ENCODE results near the gene SYNE2. TPM values are rescaled to one million over a fixed set of nuclear protein-coding genes. Genes with fewer than 3 reads are reported as not detected.
"Not testable (repeated sequence)": the region's sequence is repeated elsewhere in the genome, so short reads cannot be mapped to it uniquely, and the experiment has no call there.

The SYNE2 gene
- total RNA-seq, 4 donors from 2014 or later, result 96.9 to 207 (median 182) TPM

DNA sequence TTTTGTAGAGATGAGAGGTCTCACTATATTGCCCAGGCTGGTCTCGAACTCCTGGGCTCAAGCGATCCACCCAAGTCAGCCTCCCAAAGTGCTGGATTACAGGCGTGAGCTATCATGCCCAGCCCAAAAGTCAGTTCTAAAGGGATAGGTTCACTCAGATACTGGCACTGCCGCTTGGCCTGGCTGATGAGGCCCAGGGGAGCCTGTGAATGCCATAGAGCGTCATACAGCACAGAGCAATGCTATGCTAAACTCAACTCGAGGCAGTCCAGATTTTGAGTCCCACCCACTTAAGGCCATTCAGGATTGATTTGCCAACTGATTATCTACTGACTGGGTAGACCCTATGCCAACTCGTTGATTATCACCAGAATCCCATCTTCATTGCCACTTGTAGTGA, 262.0 kb downstream of the SYNE2 start:
- no peak for ATAC-seq
- no peak for DNase-seq
- Histone ChIP-seq H3K9me3 (no peaks in the 10 kb centered on the region), H3K27me3 (no peaks in the 10 kb centered on the region), H3K4me3 (peak overlapping the region in 1 of 4 donors; percentile 40), H3K36me3 (no peaks in the 10 kb centered on the region), H3K27ac (peak overlapping the region; percentile 89 to 94 (median 92)), H3K4me1 (peaks cover 45 to 81% of the 10 kb centered on the region in 2 donors)
- intact Hi-C loops (cut with DNase I; ENCODE audit: low total_unique reads) (loop anchor here (2.0 to 10.0 kb wide), 4 partner anchors 106 to 472 kb away; partner anchors contain the start of genes SYNE2 and WDR89), in situ Hi-C loops (cut with MboI; ENCODE audit: low sequenced_read_pairs in 4 of 4) (no loop called here)
- no peak for TF ChIP-seq POLR2A (IDR thresholded peaks at IDR 0.05)
- TF ChIP-seq, protein P1, sequence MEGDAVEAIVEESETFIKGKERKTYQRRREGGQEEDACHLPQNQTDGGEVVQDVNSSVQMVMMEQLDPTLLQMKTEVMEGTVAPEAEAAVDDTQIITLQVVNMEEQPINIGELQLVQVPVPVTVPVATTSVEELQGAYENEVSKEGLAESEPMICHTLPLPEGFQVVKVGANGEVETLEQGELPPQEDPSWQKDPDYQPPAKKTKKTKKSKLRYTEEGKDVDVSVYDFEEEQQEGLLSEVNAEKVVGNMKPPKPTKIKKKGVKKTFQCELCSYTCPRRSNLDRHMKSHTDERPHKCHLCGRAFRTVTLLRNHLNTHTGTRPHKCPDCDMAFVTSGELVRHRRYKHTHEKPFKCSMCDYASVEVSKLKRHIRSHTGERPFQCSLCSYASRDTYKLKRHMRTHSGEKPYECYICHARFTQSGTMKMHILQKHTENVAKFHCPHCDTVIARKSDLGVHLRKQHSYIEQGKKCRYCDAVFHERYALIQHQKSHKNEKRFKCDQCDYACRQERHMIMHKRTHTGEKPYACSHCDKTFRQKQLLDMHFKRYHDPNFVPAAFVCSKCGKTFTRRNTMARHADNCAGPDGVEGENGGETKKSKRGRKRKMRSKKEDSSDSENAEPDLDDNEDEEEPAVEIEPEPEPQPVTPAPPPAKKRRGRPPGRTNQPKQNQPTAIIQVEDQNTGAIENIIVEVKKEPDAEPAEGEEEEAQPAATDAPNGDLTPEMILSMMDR (IDR thresholded peaks at IDR 0.05 in 4 of 5, conservative IDR thresholded peaks at IDR 0.05 in 1 of 5), result no peak

DNA sequence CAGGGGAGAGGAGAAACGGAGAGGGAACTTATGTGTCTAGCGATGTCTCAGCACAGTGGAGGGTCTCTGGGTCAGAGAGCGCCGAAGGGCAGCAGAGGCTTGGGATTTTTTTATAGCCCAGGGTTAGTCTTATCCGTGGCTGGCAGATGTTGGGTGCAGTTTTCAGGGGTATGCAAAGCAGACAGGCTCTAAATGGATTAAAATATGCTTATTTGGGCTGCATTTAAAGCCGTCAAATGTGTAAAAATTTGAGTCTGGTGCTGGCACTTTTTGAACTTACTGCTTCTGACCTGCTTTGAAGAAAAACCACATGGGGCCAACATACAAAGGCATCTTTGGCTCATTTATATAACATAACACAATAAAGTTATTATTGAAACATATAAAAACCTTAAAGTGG, 262.6 kb downstream of the SYNE2 start:
- Histone ChIP-seq H3K27ac (peak overlapping the region; percentile 89 to 94 (median 92)), H3K4me1 (peaks cover 45 to 81% of the 10 kb centered on the region in 2 donors), H3K27me3 (no peaks in the 10 kb centered on the region), H3K4me3 (no peak overlapping the region), H3K9me3 (no peaks in the 10 kb centered on the region), H3K36me3 (no peaks in the 10 kb centered on the region)
- intact Hi-C loops (cut with DNase I; ENCODE audit: low total_unique reads), result loop anchor here (2.0 to 10.0 kb wide), 3 partner anchors 105 to 473 kb away; partner anchors contain the start of genes SYNE2 and WDR89
- DNase-seq (no peak), ATAC-seq (no peak)
- in situ Hi-C loops (cut with MboI; ENCODE audit: low sequenced_read_pairs in 4 of 4), result no loop called here
- TF ChIP-seq POLR2A (IDR thresholded peaks at IDR 0.05), result no peak
- TF ChIP-seq, protein P1 (IDR thresholded peaks at IDR 0.05 in 4 of 5, conservative IDR thresholded peaks at IDR 0.05 in 1 of 5), result no peak

GRCh38 chr14:64117671-64118402, 265.0 kb downstream of the SYNE2 start:
- H3K4me3 ChIP-seq, result no peak overlapping the region
- in situ Hi-C loops (cut with MboI; ENCODE audit: low sequenced_read_pairs in 4 of 4), result no loop called here
- H3K36me3 ChIP-seq, result peaks cover 3 to 18% of the 10 kb centered on the region in 2 donors
- intact Hi-C loops (cut with DNase I; ENCODE audit: low total_unique reads), result loop anchor here (5.0 to 10.0 kb wide), 2 partner anchors 263 to 476 kb away; partner anchors contain the start of genes SYNE2 and WDR89
- H3K27ac ChIP-seq, result peak overlapping the region; percentile 89 to 94 (median 92)
- DNase-seq (peak; percentile 84 to 90), ATAC-seq (peak; percentile 71 to 79)
- H3K4me1 ChIP-seq, result peaks cover 34 to 61% of the 10 kb centered on the region in 2 donors
- TF ChIP-seq, protein P1 (IDR thresholded peaks at IDR 0.05 in 4 of 5, conservative IDR thresholded peaks at IDR 0.05 in 1 of 5), result no peak
- no peak for TF ChIP-seq POLR2A (IDR thresholded peaks at IDR 0.05)
- H3K27me3 ChIP-seq, result no peaks in the 10 kb centered on the region
- no peaks in the 10 kb centered on the region for H3K9me3 ChIP-seq

DNA sequence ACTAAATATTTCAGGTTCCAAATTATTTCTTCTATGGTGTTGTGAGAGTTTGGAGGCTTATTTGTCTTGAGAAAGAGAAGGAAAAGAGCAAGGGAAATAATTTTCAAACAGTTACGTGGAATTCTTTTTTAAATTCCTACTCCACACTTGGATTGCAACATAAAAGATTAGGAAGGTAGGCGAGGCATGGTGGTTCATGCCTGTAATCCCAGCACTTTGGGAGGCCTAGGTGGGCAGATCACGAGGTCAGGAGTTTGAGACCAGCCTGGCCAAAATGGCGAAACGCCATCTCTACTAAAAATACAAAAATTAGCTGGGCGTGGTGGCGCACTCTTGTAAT, 265.6 kb downstream of the SYNE2 start:
- peak in 1 of 2 donors; percentile 1 for ATAC-seq
- DNase-seq; H3K9me3 ChIP-seq; H3K27me3 ChIP-seq; H3K4me3 ChIP-seq; in situ Hi-C loops (cut with MboI; ENCODE audit: low sequenced_read_pairs in 4 of 4): not testable (repeated sequence)
- Histone ChIP-seq H3K4me1 (peaks cover 34 to 57% of the 10 kb centered on the region in 2 donors), H3K27ac (peak overlapping the region; percentile 89 to 94 (median 92)), H3K36me3 (peaks cover 3 to 24% of the 10 kb centered on the region in 2 donors)
- intact Hi-C loops (cut with DNase I; ENCODE audit: low total_unique reads), result loop anchor here (5.0 to 10.0 kb wide), 2 partner anchors 264 to 476 kb away; partner anchors contain the start of genes SYNE2 and WDR89

DNA sequence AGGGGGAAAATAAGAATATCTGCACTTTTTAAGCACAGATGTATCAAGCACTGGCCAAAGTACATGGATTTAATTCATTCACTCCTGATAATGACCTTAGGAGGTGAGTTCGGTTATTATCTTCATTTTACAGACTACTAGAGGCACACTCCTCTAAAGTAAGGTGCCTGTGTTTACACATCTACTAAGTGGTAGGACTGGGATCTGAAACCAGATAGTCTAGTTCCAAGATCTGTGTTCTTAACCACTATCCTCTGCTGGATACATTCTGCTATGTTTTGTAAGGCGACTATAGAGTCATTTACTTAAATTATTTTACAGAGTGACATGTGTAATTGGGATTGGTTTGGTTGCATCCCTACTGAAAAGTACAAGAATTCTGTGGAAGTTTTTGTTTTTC, 266.1 kb downstream of the SYNE2 start:
- in situ Hi-C loops (cut with MboI; ENCODE audit: low sequenced_read_pairs in 4 of 4), result no loop called here
- ATAC-seq, result peak in 1 of 2 donors; percentile 30
- peaks cover 3 to 29% of the 10 kb centered on the region in 2 donors for H3K36me3 ChIP-seq

More for the DNA sequence above, 266.1 kb downstream of the SYNE2 start:
- Histone ChIP-seq H3K9me3 (no peaks in the 10 kb centered on the region), H3K4me3 (no peak overlapping the region), H3K4me1 (peaks cover 30 to 52% of the 10 kb centered on the region in 2 donors), H3K27ac (peak overlapping the region; percentile 89 to 94 (median 92)), H3K27me3 (no peaks in the 10 kb centered on the region)
- TF ChIP-seq, protein P1 (IDR thresholded peaks at IDR 0.05 in 4 of 5, conservative IDR thresholded peaks at IDR 0.05 in 1 of 5), result no peak
- no peak for TF ChIP-seq POLR2A (IDR thresholded peaks at IDR 0.05)
- no peak for DNase-seq
- intact Hi-C loops (cut with DNase I; ENCODE audit: low total_unique reads), result loop anchor here (5.0 to 10.0 kb wide), 2 partner anchors 264 to 477 kb away; partner anchors contain the start of genes SYNE2 and WDR89
